ACHN (cell line): Measurements from ENCODE around the gene RAC2.

Source experiments
- DNase-seq: peaks from one replicate; pipeline ENCODE4 v3.0.0-alpha.2; 2015
- in situ Hi-C: cut with HindIII; loops from 2 replicates; pipeline ENCODE4 v1.10.0; 2017; ENCODE audit warnings: low sequenced_read_pairs, low pct_ligation_motif_present, low pct_unique_long_range_greater_than_20kb

The RAC2 gene

GRCh38 chr22:37278261-37278660 is 34.2 kb upstream of the RAC2 start:
- DNase-seq, result no peak
- in situ Hi-C loops, result no loop called here

- DNase-seq, result no peak
- in situ Hi-C loops, result no loop called here
Observed at GRCh38 chr22:37277384-37277783, 33.3 kb upstream of the RAC2 start.

DNA sequence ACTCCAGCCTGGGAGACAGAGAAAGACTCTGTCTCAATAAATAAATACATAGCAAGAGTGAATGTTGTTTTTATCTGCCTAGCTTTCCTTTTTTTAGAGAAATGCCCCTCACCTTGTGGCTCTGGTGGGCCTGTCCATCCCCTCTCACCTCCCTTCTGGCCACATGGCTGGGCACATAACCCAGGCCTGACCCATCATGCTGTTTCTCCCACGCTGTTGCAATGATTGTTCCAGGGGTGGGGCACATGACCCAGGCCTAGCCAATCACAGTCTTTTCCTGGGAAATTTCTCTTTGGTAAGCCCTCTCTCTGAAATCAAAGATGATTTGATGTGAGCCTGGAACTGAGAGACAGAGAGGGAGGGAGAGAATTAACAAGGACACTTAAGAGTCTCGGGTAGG is 32.7 kb upstream of the RAC2 start:
- no peak for DNase-seq

DNA sequence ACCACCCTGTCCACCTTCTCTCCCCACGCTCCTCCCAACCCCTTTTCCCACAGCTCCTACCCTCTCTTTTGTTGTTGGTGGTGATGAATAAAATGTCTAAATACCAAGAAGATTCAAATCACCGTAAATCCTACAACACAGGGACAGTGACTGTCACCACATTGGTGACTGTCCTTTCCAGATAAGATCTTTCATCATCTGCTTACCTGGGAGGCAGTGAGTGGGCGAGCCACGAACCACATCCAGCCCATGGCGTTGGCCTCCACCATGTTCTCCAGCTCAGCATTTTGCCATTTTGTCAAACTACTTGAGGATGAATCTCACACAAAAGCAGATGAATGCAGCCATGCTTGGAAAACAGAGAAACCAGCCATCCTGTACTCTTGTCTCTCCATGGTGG is 31.6 kb upstream of the RAC2 start:
- no peak for DNase-seq
- in situ Hi-C loops, result no loop called here

More for the DNA sequence above, 32.7 kb upstream of the RAC2 start:
- in situ Hi-C loops, result no loop called here

- DNase-seq, result no peak
- in situ Hi-C loops, result no loop called here
Observed at GRCh38 chr22:37275134-37275533, 31.1 kb upstream of the RAC2 start.

- DNase-seq, result no peak
- in situ Hi-C loops, result no loop called here
Observed at GRCh38 chr22:37274380-37274862, 30.4 kb upstream of the RAC2 start.

DNA sequence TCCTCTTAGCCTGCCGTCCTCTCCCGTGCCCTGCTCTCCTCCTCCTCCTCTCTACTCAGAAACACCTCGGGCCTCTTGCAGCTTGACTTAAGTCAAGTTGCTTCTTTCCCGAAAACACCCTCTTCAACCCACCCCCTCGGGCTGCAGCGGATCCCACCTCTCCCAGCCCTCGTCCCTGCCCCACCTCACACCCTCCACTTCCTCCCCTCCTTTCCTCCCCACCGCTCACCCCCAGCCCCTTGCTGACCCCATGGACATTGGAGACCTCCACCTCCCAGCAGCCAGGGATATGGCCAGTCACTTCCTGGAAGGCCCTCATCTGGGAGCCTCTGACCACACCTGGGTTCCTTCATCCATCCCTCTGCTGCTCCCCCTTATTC is 29.8 kb upstream of the RAC2 start:
- in situ Hi-C loops, result no loop called here
- DNase-seq, result no peak

- in situ Hi-C loops, result no loop called here
- peak; percentile 34 for DNase-seq
Observed at GRCh38 chr22:37273126-37273845, 29.2 kb upstream of the RAC2 start.

GRCh38 chr22:37270928-37271650 is 27.0 kb upstream of the RAC2 start:
- in situ Hi-C loops, result no loop called here
- no peak for DNase-seq

- no peak for DNase-seq
- in situ Hi-C loops, result no loop called here
Observed at GRCh38 chr22:37269936-37270678, 26.0 kb upstream of the RAC2 start.

DNA sequence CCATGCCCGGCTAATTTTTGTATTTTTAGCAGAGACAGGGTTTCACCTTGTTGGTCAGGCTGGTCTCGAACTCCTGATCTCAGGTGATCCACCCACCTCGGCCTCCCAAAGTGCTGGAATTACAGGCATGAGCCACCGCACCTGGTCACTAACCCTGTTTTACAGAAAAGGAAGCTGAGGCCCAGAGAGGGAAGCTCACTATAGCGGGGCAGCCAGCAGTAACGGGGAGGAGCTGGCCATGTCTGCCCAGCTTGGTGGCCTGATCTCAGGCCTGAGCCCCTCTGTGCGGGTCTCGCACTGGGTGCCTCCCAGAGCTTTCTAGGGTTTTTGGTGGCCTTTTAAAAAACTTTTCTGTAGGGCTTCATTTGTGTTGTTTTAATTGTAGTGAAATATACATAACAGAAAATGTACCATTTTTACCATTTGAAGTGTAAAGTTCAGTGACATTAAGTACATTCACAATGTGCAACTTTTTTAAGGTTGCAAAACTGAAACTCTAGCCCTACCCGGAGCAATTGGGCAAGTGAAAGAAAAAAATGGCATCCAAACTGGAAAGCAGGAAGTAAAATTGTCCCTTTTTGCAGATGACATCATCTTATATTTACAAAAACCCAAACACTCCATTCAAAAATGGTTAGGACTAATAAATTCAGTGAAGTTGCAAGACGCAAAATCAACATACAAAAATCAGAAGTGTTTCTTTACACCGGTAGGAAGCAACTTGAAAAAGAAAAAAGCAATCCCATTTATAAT is 23.8 kb upstream of the RAC2 start:
- DNase-seq, result no peak
- in situ Hi-C loops, result no loop called here

GRCh38 chr22:37267135-37267587 is 23.1 kb upstream of the RAC2 start:
- in situ Hi-C loops, result no loop called here
- peak; percentile 42 for DNase-seq

- DNase-seq, result no peak
- in situ Hi-C loops, result no loop called here
Observed at GRCh38 chr22:37266581-37267134, 22.6 kb upstream of the RAC2 start.

DNA sequence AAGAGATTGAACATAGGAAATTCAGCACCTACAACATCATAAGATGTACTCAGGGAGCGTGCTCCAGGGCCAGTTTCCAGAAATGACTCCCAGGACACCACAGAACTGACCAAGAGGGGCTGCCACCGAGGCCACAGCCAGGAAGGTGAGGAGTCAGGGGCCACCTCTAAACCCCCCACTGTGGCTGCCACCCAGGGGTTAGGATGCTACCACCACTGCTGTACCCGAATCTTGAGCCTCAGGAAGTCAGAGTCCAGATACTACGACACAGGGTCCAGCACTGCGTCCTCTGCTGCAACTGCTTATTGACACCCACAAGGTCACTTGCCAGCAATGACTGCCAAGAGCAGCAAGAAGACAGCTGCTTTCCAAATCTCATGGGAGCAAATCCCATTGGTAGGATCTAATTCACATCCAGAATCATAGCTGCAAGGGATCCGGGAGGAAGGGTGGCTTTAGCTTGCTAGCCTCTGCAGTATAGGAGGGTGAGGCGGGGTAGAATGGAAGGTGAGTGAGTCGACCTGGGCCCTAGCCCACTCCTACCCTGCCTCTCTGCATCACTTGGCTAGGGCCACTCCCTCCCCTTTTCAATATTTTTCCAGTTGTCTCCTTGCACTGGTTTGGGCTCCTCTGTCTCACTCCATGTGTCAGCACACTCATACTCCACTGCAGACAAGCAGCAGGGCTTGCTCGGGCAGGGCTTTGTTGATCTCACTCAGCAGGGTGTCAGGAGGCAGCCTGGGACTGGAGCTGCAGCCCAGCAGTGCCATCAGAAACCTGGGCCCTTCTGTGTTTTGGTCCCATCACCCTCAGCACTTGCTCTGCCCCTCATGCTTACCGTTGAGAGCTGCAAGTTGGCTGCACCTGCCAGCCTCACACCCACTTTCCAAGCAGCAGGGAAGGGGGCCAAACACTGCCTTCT is 20.2 kb upstream of the RAC2 start:
- in situ Hi-C loops, result no loop called here

DNA sequence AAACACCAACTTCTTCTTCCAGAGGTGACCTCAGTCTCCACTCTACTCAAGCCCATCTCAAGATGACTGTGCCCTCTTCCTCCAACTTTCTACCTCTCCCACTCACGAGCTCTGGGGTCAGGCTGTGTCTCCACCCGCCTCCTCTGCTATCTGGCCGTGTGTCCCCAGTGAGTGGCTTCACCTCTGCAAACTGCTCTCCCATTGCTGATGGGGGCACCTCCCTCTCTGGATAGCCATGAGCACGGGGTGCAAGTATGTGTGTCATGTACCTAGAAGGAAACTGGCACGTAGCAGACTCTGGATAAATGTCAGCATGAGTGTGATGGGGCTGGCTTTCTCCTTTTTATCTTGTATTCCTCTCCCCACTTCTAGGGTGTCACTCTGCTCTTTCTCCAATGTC is 18.3 kb upstream of the RAC2 start:
- no peak for DNase-seq
- in situ Hi-C loops, result no loop called here

More for the DNA sequence above, 20.2 kb upstream of the RAC2 start:
- no peak for DNase-seq

GRCh38 chr22:37260901-37261336 is 16.9 kb upstream of the RAC2 start:
- in situ Hi-C loops, result no loop called here
- peak; percentile 39 for DNase-seq

DNA sequence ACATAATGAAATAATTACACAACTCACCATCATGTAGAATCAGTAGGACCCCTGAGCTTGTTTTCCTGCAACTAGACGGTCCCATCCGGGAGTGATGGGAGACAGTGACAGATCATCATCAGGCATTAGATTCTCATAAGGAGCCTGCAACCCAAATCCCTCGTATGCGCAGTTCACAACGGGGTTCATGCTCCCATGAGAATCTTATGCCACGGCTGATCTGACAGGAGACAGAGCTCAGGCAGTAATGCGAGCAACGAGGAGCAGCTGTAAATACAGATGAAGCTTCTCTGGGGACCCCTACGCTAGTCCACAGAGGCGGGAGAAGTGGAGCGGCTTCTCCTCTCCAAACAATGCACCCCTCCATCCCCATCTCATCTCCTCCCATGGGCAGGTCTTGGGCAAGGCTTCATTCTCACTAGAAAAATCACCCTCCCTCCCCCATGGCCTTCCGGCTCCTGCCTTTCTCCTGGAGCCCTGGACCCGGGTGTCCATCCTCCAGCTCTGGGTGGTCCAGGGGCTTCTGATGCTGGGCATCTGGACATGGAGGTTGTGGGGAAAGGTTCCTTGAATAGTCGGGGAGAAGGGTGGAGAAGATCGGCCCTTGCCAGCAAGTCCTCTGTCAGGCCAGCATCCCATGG is 16.2 kb upstream of the RAC2 start:
- in situ Hi-C loops, result no loop called here

More for the DNA sequence above, 16.2 kb upstream of the RAC2 start:
- DNase-seq, result no peak
